ENCODE results near the gene SAMSN1. TPM values are rescaled to one million over a fixed set of nuclear protein-coding genes. Genes with fewer than 3 reads are reported as not detected.

Gene SAMSN1
- total RNA-seq, 4 donors from 2014 or later: 0.80 to 1.9 (median 0.93) TPM

DNA sequence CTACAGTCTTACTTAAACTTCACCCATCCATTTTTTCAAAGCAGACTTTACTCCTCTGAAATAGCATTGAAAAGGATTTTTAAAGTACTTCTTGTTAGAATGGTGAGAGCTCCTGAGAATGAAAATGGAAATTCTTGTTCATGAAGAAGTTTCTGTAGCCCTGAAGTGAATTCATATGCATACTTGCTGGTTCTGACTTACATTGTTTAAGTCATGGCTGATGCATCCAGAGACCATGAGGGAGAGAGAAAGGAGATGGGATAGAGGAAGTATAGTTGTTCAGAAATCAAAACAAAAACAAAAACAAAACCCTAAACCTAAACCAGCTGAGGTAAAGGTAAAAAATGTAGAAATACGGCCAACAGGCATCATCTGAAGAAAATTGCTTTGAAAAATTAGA is 27.1 kb upstream of the SAMSN1 start:
- H3K27me3 ChIP-seq: no peaks in the 10 kb centered on the region
- no peak for DNase-seq (ENCODE audit: low spot score in 2 of 2)
- no peak overlapping the region for H3K27ac ChIP-seq
- 91% methylated on average over 1 of the region's 1 CpG for WGBS
- no peaks in the 10 kb centered on the region for H3K9me3 ChIP-seq
- H3K4me1 ChIP-seq: no peaks in the 10 kb centered on the region
- no peak for TF ChIP-seq EP300 (IDR thresholded peaks at IDR 0.05)
- no peak overlapping the region for H3K4me3 ChIP-seq
- H3K36me3 ChIP-seq: no peaks in the 10 kb centered on the region

- no peak overlapping the region for H3K27ac ChIP-seq
- no peaks in the 10 kb centered on the region for H3K36me3 ChIP-seq
- no peaks in the 10 kb centered on the region for H3K4me1 ChIP-seq
- DNase-seq (ENCODE audit: low spot score in 2 of 2): no peak
- H3K4me3 ChIP-seq: no peak overlapping the region
- H3K27me3 ChIP-seq: no peaks in the 10 kb centered on the region
- 48% methylated on average over 2 of the region's 2 CpGs for WGBS
- TF ChIP-seq POLR2AphosphoS5 (IDR thresholded peaks at IDR 0.05): no peak
- no peak for TF ChIP-seq EP300 (IDR thresholded peaks at IDR 0.05)
- no peak for TF ChIP-seq POLR2A (IDR thresholded peaks at IDR 0.05)
- no peak for TF ChIP-seq CTCF (IDR thresholded peaks at IDR 0.05)
- no peaks in the 10 kb centered on the region for H3K9me3 ChIP-seq
Observed at GRCh38 chr21:14572204-14572780, 26.2 kb upstream of the SAMSN1 start.

DNA sequence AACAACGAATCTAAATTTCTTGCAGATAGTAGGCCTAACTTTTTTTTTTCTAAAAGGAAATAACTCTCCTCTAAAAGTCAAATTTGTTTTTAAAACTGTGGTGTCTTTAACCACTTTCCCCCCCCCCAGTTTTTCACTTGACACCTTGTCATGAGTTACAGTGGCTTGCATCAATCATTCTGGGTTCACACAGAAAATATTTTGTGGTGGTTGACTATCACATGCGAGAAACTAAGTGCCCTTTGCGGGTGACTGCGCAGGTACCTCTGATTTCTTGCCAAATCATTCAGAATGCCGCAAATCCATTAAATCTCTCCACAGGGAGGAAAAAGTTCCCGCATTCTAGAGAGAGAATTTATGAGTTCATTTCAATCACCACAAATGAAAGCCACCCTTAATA is 23.8 kb upstream of the SAMSN1 start:
- Histone ChIP-seq H3K4me1 (no peaks in the 10 kb centered on the region), H3K4me3 (no peak overlapping the region), H3K9me3 (no peaks in the 10 kb centered on the region), H3K27me3 (no peaks in the 10 kb centered on the region), H3K27ac (no peak overlapping the region), H3K36me3 (no peaks in the 10 kb centered on the region)
- DNase-seq (ENCODE audit: low spot score in 2 of 2): no peak
- WGBS: 88% methylated on average over 6 of the region's 6 CpGs
- TF ChIP-seq CTCF (IDR thresholded peaks at IDR 0.05) (no peak), POLR2AphosphoS5 (IDR thresholded peaks at IDR 0.05) (no peak), POLR2A (IDR thresholded peaks at IDR 0.05) (no peak), EP300 (IDR thresholded peaks at IDR 0.05) (no peak)

DNA sequence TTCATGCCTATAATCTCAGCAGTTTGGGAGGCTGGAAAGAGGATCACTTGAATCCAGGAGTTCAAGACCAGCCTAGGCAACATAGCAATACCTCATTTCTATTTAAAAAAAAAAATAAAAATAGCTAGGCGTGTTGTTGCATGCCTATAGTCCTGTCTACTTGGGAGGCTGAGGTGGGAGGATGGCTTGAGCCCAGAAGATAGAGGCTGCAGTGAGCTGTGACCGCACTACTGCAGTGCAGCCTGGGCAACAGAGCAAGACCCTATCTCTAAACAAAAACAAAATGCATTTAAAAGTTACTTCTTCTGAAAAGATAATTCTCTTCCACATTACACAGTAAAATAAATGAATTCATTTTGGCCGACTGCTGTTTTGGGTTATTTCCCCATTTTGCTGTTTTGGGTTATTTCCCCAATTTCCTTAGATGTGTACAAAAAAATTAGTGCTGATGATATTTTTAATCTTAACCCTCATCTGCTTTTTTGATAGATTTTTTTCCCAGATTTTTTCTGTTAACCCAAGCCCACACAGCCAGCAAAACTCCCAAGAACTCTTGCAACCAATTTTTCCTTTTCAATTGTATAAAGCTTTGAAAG is 23.0 kb upstream of the SAMSN1 start:
- whole genome bisulfite sequencing: 75% methylated on average over 3 of the region's 3 CpGs
- H3K27ac ChIP-seq: no peak overlapping the region
- TF ChIP-seq POLR2AphosphoS5 (IDR thresholded peaks at IDR 0.05) (no peak), EP300 (IDR thresholded peaks at IDR 0.05) (no peak)
- H3K4me3 ChIP-seq: no peak overlapping the region
- no peaks in the 10 kb centered on the region for H3K4me1 ChIP-seq
- no peaks in the 10 kb centered on the region for H3K36me3 ChIP-seq
- no peaks in the 10 kb centered on the region for H3K9me3 ChIP-seq
- DNase-seq (ENCODE audit: low spot score in 2 of 2): no peak
- H3K27me3 ChIP-seq: no peaks in the 10 kb centered on the region

DNA sequence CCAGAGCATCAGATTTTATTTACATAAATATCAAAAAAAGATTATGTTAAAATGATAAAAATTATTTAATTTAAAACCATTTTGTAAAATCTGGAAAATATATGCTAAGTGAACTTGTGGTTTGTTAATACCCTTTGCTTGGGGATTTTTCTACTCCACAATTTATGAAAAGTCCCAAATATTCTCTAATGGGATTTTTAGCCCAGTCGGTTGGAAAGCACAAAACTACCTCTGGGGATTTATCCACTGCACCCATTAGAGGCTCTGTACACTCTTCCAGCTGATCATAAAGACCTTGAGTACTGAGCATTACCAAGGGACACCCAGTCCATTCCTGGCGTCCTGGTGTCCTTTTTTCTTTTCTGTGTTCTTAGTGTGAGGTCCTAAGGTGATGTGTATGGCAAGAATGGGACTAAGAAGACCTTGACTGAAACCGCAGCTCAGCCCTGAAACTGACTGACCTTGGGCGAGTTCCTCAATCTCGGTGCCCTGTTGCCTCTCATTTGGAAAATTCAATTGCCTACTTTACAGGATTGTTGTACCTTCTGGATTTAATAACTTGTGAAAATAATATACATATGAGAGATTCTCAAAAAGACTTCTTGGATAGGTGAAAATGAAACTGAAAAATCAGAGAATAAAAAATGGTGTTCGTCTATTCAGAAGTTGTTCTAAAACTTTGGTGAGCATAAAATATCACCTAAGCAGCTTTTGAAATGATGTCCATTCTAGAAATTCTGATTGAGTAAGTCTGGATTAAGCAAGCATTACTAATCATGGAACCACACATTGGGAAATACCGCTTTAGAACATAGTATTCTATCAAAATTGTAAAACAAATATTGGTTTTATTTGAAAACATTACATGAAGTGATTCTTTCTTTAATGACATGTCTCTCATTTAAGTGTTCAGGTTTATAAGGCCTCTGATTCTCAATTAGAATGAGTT is 21.5 kb upstream of the SAMSN1 start:
- Histone ChIP-seq H3K4me3 (no peak overlapping the region), H3K27me3 (no peaks in the 10 kb centered on the region), H3K9me3 (no peaks in the 10 kb centered on the region), H3K27ac (no peak overlapping the region), H3K36me3 (no peaks in the 10 kb centered on the region), H3K4me1 (no peaks in the 10 kb centered on the region)
- TF ChIP-seq EP300 (IDR thresholded peaks at IDR 0.05): no peak
- TF ChIP-seq CTCF (IDR thresholded peaks at IDR 0.05): no peak
- no peak for TF ChIP-seq POLR2A (IDR thresholded peaks at IDR 0.05)
- TF ChIP-seq POLR2AphosphoS5 (IDR thresholded peaks at IDR 0.05): no peak
- WGBS: 73% methylated on average over 7 of the region's 7 CpGs
- no peak for DNase-seq (ENCODE audit: low spot score in 2 of 2)

DNA sequence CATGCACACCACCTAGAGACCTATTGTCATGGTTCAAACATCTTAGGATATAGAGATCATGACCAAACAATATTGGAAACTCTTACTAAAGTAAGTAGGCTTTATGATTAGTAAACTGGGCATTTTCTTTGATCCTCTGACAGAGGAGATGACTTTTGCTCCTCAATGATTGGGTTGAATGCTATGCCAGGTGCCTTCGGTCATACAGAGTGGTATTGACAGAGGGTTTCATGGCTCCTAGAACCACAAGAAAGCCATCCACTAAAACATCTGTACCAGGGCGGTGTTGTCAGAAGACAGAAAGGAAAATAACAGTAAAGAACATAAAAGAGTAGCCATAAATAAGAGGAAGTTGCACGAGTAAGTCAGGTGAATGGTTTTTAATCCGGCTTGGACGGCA is 20.8 kb upstream of the SAMSN1 start:
- no peak for DNase-seq (ENCODE audit: low spot score in 2 of 2)
- WGBS: 68% methylated on average over 5 of the region's 5 CpGs
- no peak overlapping the region for H3K27ac ChIP-seq

More for the DNA sequence above, 20.8 kb upstream of the SAMSN1 start:
- TF ChIP-seq POLR2AphosphoS5 (IDR thresholded peaks at IDR 0.05): no peak
- no peak for TF ChIP-seq EP300 (IDR thresholded peaks at IDR 0.05)
- no peak for TF ChIP-seq CTCF (IDR thresholded peaks at IDR 0.05)
- TF ChIP-seq POLR2A (IDR thresholded peaks at IDR 0.05): no peak
- Histone ChIP-seq H3K36me3 (no peaks in the 10 kb centered on the region), H3K9me3 (no peaks in the 10 kb centered on the region), H3K27me3 (no peaks in the 10 kb centered on the region), H3K4me1 (no peaks in the 10 kb centered on the region), H3K4me3 (no peak overlapping the region)

All from suprapubic skin (tissue), 4 donors.